ENCODE results near the gene CDS2. TPM values are rescaled to one million over a fixed set of nuclear protein-coding genes. Genes with fewer than 3 reads are reported as not detected.

Gene CDS2
- total RNA-seq, 1 donor from 2014 or later = 56.3 TPM

DNA sequence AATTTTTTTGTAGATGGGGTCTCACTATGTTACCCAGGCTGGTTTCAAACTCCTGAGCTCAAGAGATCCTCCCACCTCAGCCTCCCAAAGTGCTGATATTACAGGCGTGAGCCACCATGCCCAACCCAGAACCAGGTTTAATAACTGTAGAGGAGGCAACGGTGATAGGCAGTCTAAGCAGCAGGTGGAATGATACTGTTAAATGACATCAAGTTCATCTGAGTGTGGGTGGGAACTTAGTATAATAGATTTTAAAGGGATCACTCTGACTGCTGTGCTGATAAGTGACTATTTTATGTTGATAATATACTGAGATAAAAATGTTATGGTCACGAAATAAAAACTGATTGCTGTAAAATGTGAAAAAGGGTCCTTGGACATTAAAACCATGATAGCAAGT is 38.1 kb upstream of the CDS2 start:
- Mint-ChIP-seq H3K27me3 (ENCODE audit: low read depth) (no peaks in the 10 kb centered on the region), H3K9me3 (no peaks in the 10 kb centered on the region), H3K4me3 (no peak overlapping the region), H3K4me1 (peaks cover 10% of the 10 kb centered on the region), H3K36me3 (ENCODE audit: low read depth) (peaks cover 4% of the 10 kb centered on the region), H3K27ac (ENCODE audit: unreplicated experiment) (no peak overlapping the region)
- no peak for DNase-seq (ENCODE audit: low read depth, low spot score)
- TF ChIP-seq, protein P1, sequence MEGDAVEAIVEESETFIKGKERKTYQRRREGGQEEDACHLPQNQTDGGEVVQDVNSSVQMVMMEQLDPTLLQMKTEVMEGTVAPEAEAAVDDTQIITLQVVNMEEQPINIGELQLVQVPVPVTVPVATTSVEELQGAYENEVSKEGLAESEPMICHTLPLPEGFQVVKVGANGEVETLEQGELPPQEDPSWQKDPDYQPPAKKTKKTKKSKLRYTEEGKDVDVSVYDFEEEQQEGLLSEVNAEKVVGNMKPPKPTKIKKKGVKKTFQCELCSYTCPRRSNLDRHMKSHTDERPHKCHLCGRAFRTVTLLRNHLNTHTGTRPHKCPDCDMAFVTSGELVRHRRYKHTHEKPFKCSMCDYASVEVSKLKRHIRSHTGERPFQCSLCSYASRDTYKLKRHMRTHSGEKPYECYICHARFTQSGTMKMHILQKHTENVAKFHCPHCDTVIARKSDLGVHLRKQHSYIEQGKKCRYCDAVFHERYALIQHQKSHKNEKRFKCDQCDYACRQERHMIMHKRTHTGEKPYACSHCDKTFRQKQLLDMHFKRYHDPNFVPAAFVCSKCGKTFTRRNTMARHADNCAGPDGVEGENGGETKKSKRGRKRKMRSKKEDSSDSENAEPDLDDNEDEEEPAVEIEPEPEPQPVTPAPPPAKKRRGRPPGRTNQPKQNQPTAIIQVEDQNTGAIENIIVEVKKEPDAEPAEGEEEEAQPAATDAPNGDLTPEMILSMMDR (conservative IDR thresholded peaks at IDR 0.05) = no peak

DNA sequence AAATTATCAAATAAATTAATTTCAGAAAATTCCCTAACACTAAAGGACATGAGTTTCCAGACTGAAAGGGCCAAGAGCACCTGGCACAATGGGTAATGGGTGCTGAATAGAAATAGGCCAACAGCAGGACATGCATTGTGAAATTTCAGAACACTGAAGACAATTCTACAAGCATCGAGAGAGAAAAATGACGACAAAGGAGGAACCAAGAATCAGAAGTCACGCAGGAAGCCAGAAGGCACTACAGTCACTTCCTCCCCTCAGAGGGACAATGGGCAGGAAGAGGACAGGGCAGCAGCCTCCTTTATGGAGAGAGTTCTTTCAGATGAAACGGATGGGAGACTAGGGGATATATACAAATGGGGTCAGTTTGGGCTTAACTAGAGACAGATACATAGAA is 36.6 kb upstream of the CDS2 start:
- no peak overlapping the region for H3K27ac Mint-ChIP-seq (ENCODE audit: unreplicated experiment)
- no peaks in the 10 kb centered on the region for H3K9me3 Mint-ChIP-seq
- TF ChIP-seq, protein P1 (conservative IDR thresholded peaks at IDR 0.05) = no peak
- H3K4me3 Mint-ChIP-seq = no peak overlapping the region
- H3K27me3 Mint-ChIP-seq (ENCODE audit: low read depth) = no peaks in the 10 kb centered on the region
- peaks cover 4% of the 10 kb centered on the region for H3K36me3 Mint-ChIP-seq (ENCODE audit: low read depth)
- H3K4me1 Mint-ChIP-seq = peaks cover 10% of the 10 kb centered on the region
- DNase-seq (ENCODE audit: low read depth, low spot score) = no peak

DNA sequence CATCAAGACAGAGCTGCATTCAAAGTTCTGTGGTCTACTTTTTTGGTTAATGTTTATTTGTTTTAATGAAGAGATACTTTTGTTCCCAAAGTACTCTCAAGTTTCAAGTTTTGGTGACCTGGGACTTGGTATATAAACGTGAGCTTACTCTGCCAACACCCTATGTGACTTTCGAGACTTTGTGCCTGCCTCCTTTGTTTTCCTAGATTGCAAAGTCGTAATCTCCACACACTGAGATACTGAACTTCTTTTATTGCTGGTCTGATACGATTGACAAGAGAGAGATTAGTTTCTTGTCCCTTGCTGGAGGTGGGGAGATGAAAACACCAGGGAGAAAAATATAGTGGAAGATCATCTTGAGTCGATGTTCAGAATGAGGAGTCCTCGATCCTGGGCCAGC is 34.9 kb upstream of the CDS2 start:
- no peaks in the 10 kb centered on the region for H3K9me3 Mint-ChIP-seq
- TF ChIP-seq, protein P1 (conservative IDR thresholded peaks at IDR 0.05) = no peak
- no peaks in the 10 kb centered on the region for H3K27me3 Mint-ChIP-seq (ENCODE audit: low read depth)
- no peak for DNase-seq (ENCODE audit: low read depth, low spot score)
- peaks cover 10% of the 10 kb centered on the region for H3K4me1 Mint-ChIP-seq
- no peak overlapping the region for H3K4me3 Mint-ChIP-seq
- H3K27ac Mint-ChIP-seq (ENCODE audit: unreplicated experiment) = no peak overlapping the region
- H3K36me3 Mint-ChIP-seq (ENCODE audit: low read depth) = peaks cover 4% of the 10 kb centered on the region

DNA sequence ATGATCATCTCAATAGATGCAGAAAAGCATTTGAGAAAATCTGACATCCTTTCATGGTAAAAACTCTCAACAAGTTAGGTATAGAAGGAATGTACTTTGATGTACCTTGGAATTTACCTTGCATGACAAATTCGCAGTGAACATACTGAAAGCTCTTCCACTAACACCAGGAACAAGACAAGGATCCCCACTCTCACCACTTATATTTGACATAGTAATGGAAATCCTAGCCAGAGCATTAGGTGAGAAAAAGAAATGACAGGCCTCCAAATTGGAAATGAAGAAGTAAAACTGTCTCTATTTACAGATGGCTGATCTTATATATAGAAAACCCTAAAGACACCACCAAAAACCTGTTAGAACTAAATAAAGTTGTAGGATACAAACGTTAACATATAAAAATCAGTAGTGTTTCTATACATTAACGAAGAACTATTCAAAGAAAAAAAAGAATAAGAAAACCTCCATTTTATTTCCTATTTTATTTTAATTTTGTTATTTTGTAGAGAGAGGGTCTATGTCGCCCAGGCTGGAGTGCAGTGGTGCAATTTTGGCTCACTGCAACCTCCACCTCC is 34.0 kb upstream of the CDS2 start:
- no peaks in the 10 kb centered on the region for H3K9me3 Mint-ChIP-seq
- H3K27me3 Mint-ChIP-seq (ENCODE audit: low read depth) = no peaks in the 10 kb centered on the region
- no peak overlapping the region for H3K27ac Mint-ChIP-seq (ENCODE audit: unreplicated experiment)
- peaks cover 10% of the 10 kb centered on the region for H3K4me1 Mint-ChIP-seq
- no peak for DNase-seq (ENCODE audit: low read depth, low spot score)
- TF ChIP-seq, protein P1 (conservative IDR thresholded peaks at IDR 0.05) = no peak
- H3K36me3 Mint-ChIP-seq (ENCODE audit: low read depth) = peaks cover 4% of the 10 kb centered on the region
- H3K4me3 Mint-ChIP-seq = no peak overlapping the region

DNA sequence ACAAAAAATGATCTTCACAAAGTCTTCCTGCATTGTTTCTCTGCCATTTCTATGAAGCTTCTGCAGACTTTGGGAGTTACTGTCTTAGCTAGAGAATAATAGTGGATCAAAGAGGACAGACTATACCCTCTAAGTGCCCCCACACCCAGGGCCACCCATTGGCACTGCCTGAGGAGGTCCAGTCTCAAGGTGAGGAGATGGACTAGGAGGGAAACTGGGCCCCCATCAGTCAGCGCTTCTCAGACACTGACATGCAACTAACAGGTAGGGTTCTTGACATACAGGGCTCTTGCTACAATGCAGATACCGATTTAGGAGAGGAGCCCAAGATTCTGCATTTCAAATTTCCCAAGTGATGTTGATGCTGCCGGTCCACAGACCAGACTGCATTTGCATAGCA is 31.4 kb upstream of the CDS2 start:
- no peak overlapping the region for H3K4me3 Mint-ChIP-seq
- no peaks in the 10 kb centered on the region for H3K27me3 Mint-ChIP-seq (ENCODE audit: low read depth)
- no peaks in the 10 kb centered on the region for H3K9me3 Mint-ChIP-seq
- DNase-seq (ENCODE audit: low read depth, low spot score) = no peak
- peaks cover 2% of the 10 kb centered on the region for H3K4me1 Mint-ChIP-seq
- TF ChIP-seq, protein P1 (conservative IDR thresholded peaks at IDR 0.05) = no peak
- H3K36me3 Mint-ChIP-seq (ENCODE audit: low read depth) = peaks cover 9% of the 10 kb centered on the region
- H3K27ac Mint-ChIP-seq (ENCODE audit: unreplicated experiment) = no peak overlapping the region

All from neural crest cell (in vitro differentiated cells).